ENCODE data around the gene MAGI2.

MAGI2 gene

DNA sequence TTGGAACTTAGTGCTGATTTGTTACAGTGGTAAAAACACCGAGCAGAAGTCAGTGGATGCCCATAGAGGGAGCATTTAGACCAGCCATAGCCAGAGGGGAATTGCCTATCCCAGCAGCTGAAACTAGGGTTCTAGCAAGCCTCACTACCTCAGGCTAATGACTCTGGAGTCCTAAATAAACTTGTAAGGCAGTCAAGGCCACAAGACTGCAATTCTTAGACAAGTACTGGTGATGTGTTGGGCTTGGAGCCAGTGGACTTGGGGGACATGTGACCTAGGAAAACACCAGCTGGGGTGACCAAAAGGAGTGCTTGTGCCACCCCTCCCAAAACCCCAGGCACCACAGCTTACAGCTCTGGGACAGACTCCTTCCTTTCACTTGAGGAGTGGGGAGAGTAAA is 209.0 kb downstream of the MAGI2 start:
- no peak overlapping the region for H3K9ac ChIP-seq (ENCODE audit: low read length)
- no peak overlapping the region for H2BK5ac ChIP-seq (ENCODE audit: low read depth, low read length, poor library complexity, severe bottlenecking)
- no peak overlapping the region for H2AFZ ChIP-seq (ENCODE audit: low read depth, low read length)
- H3K27me3 ChIP-seq (ENCODE audit: control insufficient read depth in 1 of 2, insufficient read depth in 1 of 2, low read length in 2 of 2) = no peaks in the 10 kb centered on the region
- no peak overlapping the region for H4K8ac ChIP-seq (ENCODE audit: low read length)
- no peak overlapping the region for H3K27ac ChIP-seq (ENCODE audit: low read length, poor library complexity, severe bottlenecking)
- H3K4ac ChIP-seq (ENCODE audit: low read depth in 1 of 2, low read length in 2 of 2) = no peak overlapping the region
- H2BK120ac ChIP-seq (ENCODE audit: low read depth, low read length) = no peak overlapping the region
- H2AK5ac ChIP-seq (ENCODE audit: low read length, severe bottlenecking) = no peak overlapping the region
- no peak overlapping the region for H3K4me3 ChIP-seq (ENCODE audit: insufficient read depth in 1 of 2, low read depth in 1 of 2, low read length in 2 of 2)
- H3K9me3 ChIP-seq (ENCODE audit: control insufficient read depth, low read length) = no peaks in the 10 kb centered on the region
- H3K23ac ChIP-seq (ENCODE audit: low read length in 2 of 2) = no peak overlapping the region
- no peak overlapping the region for H3K18ac ChIP-seq (ENCODE audit: low read depth in 1 of 2, low read length in 2 of 2)
- H4K91ac ChIP-seq (ENCODE audit: low read length) = no peak overlapping the region
- H2BK15ac ChIP-seq (ENCODE audit: low read depth, poor library complexity, severe bottlenecking) = no peak overlapping the region
- no peak for DNase-seq
- no peak overlapping the region for H3K14ac ChIP-seq (ENCODE audit: low read length in 2 of 2)
- 100% methylated on average over 1 of the region's 1 CpG for WGBS
- no peak overlapping the region for H2BK12ac ChIP-seq (ENCODE audit: low read length in 2 of 2)
- H3K79me1 ChIP-seq (replicated peaks; ENCODE audit: low read length, poor library complexity, severe bottlenecking) = peaks cover 4% of the 10 kb centered on the region
- H3K36me3 ChIP-seq (ENCODE audit: control insufficient read depth in 1 of 2, insufficient read depth in 2 of 2, low read depth in 1 of 2, low read length in 2 of 2) = no peaks in the 10 kb centered on the region
- H3K4me1 ChIP-seq (ENCODE audit: control insufficient read depth, insufficient read depth, low read depth, low read length) = peaks cover 2% of the 10 kb centered on the region
- H3K4me2 ChIP-seq (ENCODE audit: low read length, poor library complexity, severe bottlenecking) = no peak overlapping the region

- peaks cover 2% of the 10 kb centered on the region for H3K4me1 ChIP-seq (ENCODE audit: control insufficient read depth, insufficient read depth, low read depth, low read length)
- H3K9me3 ChIP-seq (ENCODE audit: control insufficient read depth, low read length) = no peaks in the 10 kb centered on the region
- H2BK5ac ChIP-seq (ENCODE audit: low read depth, low read length, poor library complexity, severe bottlenecking) = no peak overlapping the region
Observed at GRCh38 chr7:79241288-79242060, 212.0 kb downstream of the MAGI2 start.

DNA sequence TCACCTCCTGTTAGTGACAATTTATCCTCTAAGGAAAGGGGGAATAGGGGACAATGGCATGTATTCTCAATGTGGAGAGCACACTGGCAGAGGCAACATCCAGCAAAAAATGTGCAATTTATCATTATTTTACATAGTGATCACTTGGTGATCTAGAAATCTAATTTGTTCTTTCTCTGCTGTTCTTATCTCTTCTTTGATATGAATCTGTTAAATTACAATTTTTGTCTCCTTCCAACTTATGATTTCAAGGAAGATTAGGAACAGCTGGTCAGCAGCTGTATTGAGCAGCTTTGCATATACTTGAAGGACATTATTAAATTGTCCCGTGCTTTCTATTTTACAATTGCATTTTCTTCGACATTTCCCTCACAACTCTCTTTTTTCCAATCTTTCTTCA is 213.1 kb downstream of the MAGI2 start:
- WGBS = 100% methylated on average over 2 of the region's 2 CpGs
- H2BK15ac ChIP-seq (ENCODE audit: low read depth, poor library complexity, severe bottlenecking) = no peak overlapping the region
- peaks cover 2% of the 10 kb centered on the region for H3K4me1 ChIP-seq (ENCODE audit: control insufficient read depth, insufficient read depth, low read depth, low read length)

More at GRCh38 chr7:79241288-79242060, 212.0 kb downstream of the MAGI2 start:
- Histone ChIP-seq H3K4ac (ENCODE audit: low read depth in 1 of 2, low read length in 2 of 2) (no peak overlapping the region), H3K9ac (ENCODE audit: low read length) (no peak overlapping the region), H2AFZ (ENCODE audit: low read depth, low read length) (no peak overlapping the region), H2BK12ac (ENCODE audit: low read length in 2 of 2) (peak overlapping the region in 1 of 2 experiments; percentile 95), H3K18ac (ENCODE audit: low read depth in 1 of 2, low read length in 2 of 2) (peak overlapping the region in 1 of 2 experiments; percentile 54), H3K4me3 (ENCODE audit: insufficient read depth in 1 of 2, low read depth in 1 of 2, low read length in 2 of 2) (no peak overlapping the region), H4K91ac (ENCODE audit: low read length) (peak overlapping the region; percentile 15), H2BK120ac (ENCODE audit: low read depth, low read length) (no peak overlapping the region), H2BK15ac (ENCODE audit: low read depth, poor library complexity, severe bottlenecking) (peak overlapping the region; percentile 23), H3K79me1 (replicated peaks; ENCODE audit: low read length, poor library complexity, severe bottlenecking) (peaks cover 2% of the 10 kb centered on the region), H3K27me3 (ENCODE audit: control insufficient read depth in 1 of 2, insufficient read depth in 1 of 2, low read length in 2 of 2) (no peaks in the 10 kb centered on the region), H2AK5ac (ENCODE audit: low read length, severe bottlenecking) (peak overlapping the region; percentile 81), H4K8ac (ENCODE audit: low read length) (peak overlapping the region; percentile 49), H3K4me2 (ENCODE audit: low read length, poor library complexity, severe bottlenecking) (no peak overlapping the region), H3K14ac (ENCODE audit: low read length in 2 of 2) (no peak overlapping the region), H3K27ac (ENCODE audit: low read length, poor library complexity, severe bottlenecking) (no peak overlapping the region), H3K23ac (ENCODE audit: low read length in 2 of 2) (no peak overlapping the region), H3K36me3 (ENCODE audit: control insufficient read depth in 1 of 2, insufficient read depth in 2 of 2, low read depth in 1 of 2, low read length in 2 of 2) (no peaks in the 10 kb centered on the region)
- 100% methylated on average over 1 of the region's 1 CpG for WGBS
- peak; percentile 57 for DNase-seq

GRCh38 chr7:79236352-79237028 is 217.0 kb downstream of the MAGI2 start:
- H3K27me3 ChIP-seq (ENCODE audit: control insufficient read depth in 1 of 2, insufficient read depth in 1 of 2, low read length in 2 of 2) = no peaks in the 10 kb centered on the region

More for the DNA sequence above, 213.1 kb downstream of the MAGI2 start:
- Histone ChIP-seq H2AFZ (ENCODE audit: low read depth, low read length) (no peak overlapping the region), H3K36me3 (ENCODE audit: control insufficient read depth in 1 of 2, insufficient read depth in 2 of 2, low read depth in 1 of 2, low read length in 2 of 2) (no peaks in the 10 kb centered on the region), H2BK120ac (ENCODE audit: low read depth, low read length) (no peak overlapping the region), H2BK12ac (ENCODE audit: low read length in 2 of 2) (no peak overlapping the region), H4K8ac (ENCODE audit: low read length) (no peak overlapping the region), H3K14ac (ENCODE audit: low read length in 2 of 2) (no peak overlapping the region), H4K91ac (ENCODE audit: low read length) (no peak overlapping the region), H3K23ac (ENCODE audit: low read length in 2 of 2) (no peak overlapping the region), H3K4me3 (ENCODE audit: insufficient read depth in 1 of 2, low read depth in 1 of 2, low read length in 2 of 2) (no peak overlapping the region), H3K4me2 (ENCODE audit: low read length, poor library complexity, severe bottlenecking) (no peak overlapping the region), H3K27ac (ENCODE audit: low read length, poor library complexity, severe bottlenecking) (no peak overlapping the region), H3K27me3 (ENCODE audit: control insufficient read depth in 1 of 2, insufficient read depth in 1 of 2, low read length in 2 of 2) (no peaks in the 10 kb centered on the region), H2AK5ac (ENCODE audit: low read length, severe bottlenecking) (no peak overlapping the region), H3K79me1 (replicated peaks; ENCODE audit: low read length, poor library complexity, severe bottlenecking) (no peaks in the 10 kb centered on the region), H3K4ac (ENCODE audit: low read depth in 1 of 2, low read length in 2 of 2) (no peak overlapping the region), H2BK5ac (ENCODE audit: low read depth, low read length, poor library complexity, severe bottlenecking) (no peak overlapping the region), H3K18ac (ENCODE audit: low read depth in 1 of 2, low read length in 2 of 2) (no peak overlapping the region), H3K9ac (ENCODE audit: low read length) (no peak overlapping the region), H3K9me3 (ENCODE audit: control insufficient read depth, low read length) (no peaks in the 10 kb centered on the region)
- no peak for DNase-seq

More at GRCh38 chr7:79236352-79237028, 217.0 kb downstream of the MAGI2 start:
- Histone ChIP-seq H4K8ac (ENCODE audit: low read length) (no peak overlapping the region), H2AK5ac (ENCODE audit: low read length, severe bottlenecking) (no peak overlapping the region), H2BK15ac (ENCODE audit: low read depth, poor library complexity, severe bottlenecking) (no peak overlapping the region), H3K4me2 (ENCODE audit: low read length, poor library complexity, severe bottlenecking) (no peak overlapping the region), H2BK12ac (ENCODE audit: low read length in 2 of 2) (no peak overlapping the region), H3K9ac (ENCODE audit: low read length) (no peak overlapping the region), H2BK5ac (ENCODE audit: low read depth, low read length, poor library complexity, severe bottlenecking) (no peak overlapping the region), H3K27ac (ENCODE audit: low read length, poor library complexity, severe bottlenecking) (no peak overlapping the region), H3K36me3 (ENCODE audit: control insufficient read depth in 1 of 2, insufficient read depth in 2 of 2, low read depth in 1 of 2, low read length in 2 of 2) (no peaks in the 10 kb centered on the region), H3K14ac (ENCODE audit: low read length in 2 of 2) (no peak overlapping the region), H2AFZ (ENCODE audit: low read depth, low read length) (no peak overlapping the region), H3K23ac (ENCODE audit: low read length in 2 of 2) (no peak overlapping the region), H3K18ac (ENCODE audit: low read depth in 1 of 2, low read length in 2 of 2) (no peak overlapping the region), H3K4ac (ENCODE audit: low read depth in 1 of 2, low read length in 2 of 2) (no peak overlapping the region), H3K4me1 (ENCODE audit: control insufficient read depth, insufficient read depth, low read depth, low read length) (no peaks in the 10 kb centered on the region), H3K79me1 (replicated peaks; ENCODE audit: low read length, poor library complexity, severe bottlenecking) (no peaks in the 10 kb centered on the region), H3K4me3 (ENCODE audit: insufficient read depth in 1 of 2, low read depth in 1 of 2, low read length in 2 of 2) (no peak overlapping the region), H3K9me3 (ENCODE audit: control insufficient read depth, low read length) (no peaks in the 10 kb centered on the region), H4K91ac (ENCODE audit: low read length) (no peak overlapping the region), H2BK120ac (ENCODE audit: low read depth, low read length) (no peak overlapping the region)
- WGBS = 93% methylated on average over 3 of the region's 4 CpGs
- no peak for DNase-seq
